H9 (cell line): ENCODE data around the gene PXDN. TPM values are rescaled to one million over a fixed set of nuclear protein-coding genes. Genes with fewer than 3 reads are reported as not detected.

ENCODE experiments used
- DNase-seq: peaks from one replicate; pipeline ENCODE4 v3.0.0-alpha.2; 2017
- H2AFZ ChIP-seq: one replicate; pipeline ENCODE4 v1.6.1; 2013; ENCODE audit warnings: mild to moderate bottlenecking, low read length, control low read depth, moderate library complexity
- H2AK5ac ChIP-seq: 2 replicates; pipeline ENCODE4 v1.6.1; 2013; ENCODE audit warnings: low read length, control low read depth, mixed read lengths; ENCODE audit not compliant: insufficient read length
- H2BK120ac ChIP-seq: one replicate; pipeline ENCODE4 v1.6.1; 2013; ENCODE audit warnings: low read depth, mild to moderate bottlenecking, low read length, control low read depth, inconsistent platforms; ENCODE audit not compliant: poor library complexity, severe bottlenecking
- H2BK12ac ChIP-seq: 2 replicates; pipeline ENCODE4 v1.6.1; 2013; ENCODE audit warnings: low read length, control low read depth, mixed read lengths, low read depth; ENCODE audit not compliant: insufficient read length
- H2BK15ac ChIP-seq: 2 replicates; pipeline ENCODE4 v1.6.1; 2013; ENCODE audit warnings: low read depth, low read length, control low read depth
- H2BK20ac ChIP-seq: one replicate; pipeline ENCODE4 v1.6.1; 2013; ENCODE audit warnings: low read depth, mild to moderate bottlenecking, low read length, control low read depth, inconsistent platforms; ENCODE audit not compliant: poor library complexity, severe bottlenecking
- H2BK5ac ChIP-seq: 2 replicates; pipeline ENCODE4 v1.6.1; 2013; ENCODE audit warnings: low read length, control low read depth, mixed read lengths; ENCODE audit not compliant: insufficient read length
- H3K14ac ChIP-seq: 2 replicates; pipeline ENCODE4 v1.6.1; 2013; ENCODE audit warnings: low read length, control low read depth; ENCODE audit not compliant: insufficient read depth
- H3K18ac ChIP-seq: 2 replicates; pipeline ENCODE4 v1.6.1; 2013; ENCODE audit warnings: low read depth, mild to moderate bottlenecking, mixed read lengths, low read length, control low read depth; ENCODE audit not compliant: insufficient read length
- H3K23ac ChIP-seq: 2 replicates; pipeline ENCODE4 v1.6.1; 2013; ENCODE audit warnings: low read length, control low read depth, mixed read lengths, low read depth; ENCODE audit not compliant: insufficient read length
- H3K23me2 ChIP-seq: 2 replicates; pipeline ENCODE4 v1.6.1; 2013; ENCODE audit warnings: low read depth, mild to moderate bottlenecking, mixed read lengths, low read length, control low read depth; ENCODE audit not compliant: insufficient read length, poor library complexity, severe bottlenecking
- H3K27ac ChIP-seq: 2 replicates; pipeline ENCODE4 v1.5.1; 2013; ENCODE audit warnings: low read length, control low read depth, mixed read lengths, low read depth; ENCODE audit not compliant: insufficient read length
- H3K27me3 ChIP-seq: 2 replicates; pipeline ENCODE4 v1.6.1; 2013; ENCODE audit warnings: low read length, control low read depth, inconsistent platforms; ENCODE audit not compliant: insufficient read depth
- H3K4ac ChIP-seq: 2 replicates; pipeline ENCODE4 v1.6.1; 2013; ENCODE audit warnings: low read depth, mild to moderate bottlenecking, control low read depth, inconsistent platforms, low read length, moderate library complexity
- H3K4me1 ChIP-seq: 2 replicates; pipeline ENCODE4 v1.6.1; 2013; ENCODE audit warnings: low read length, control low read depth, inconsistent platforms; ENCODE audit not compliant: insufficient read depth
- H3K4me2 ChIP-seq: 2 replicates; pipeline ENCODE4 v1.6.1; 2013; ENCODE audit warnings: low read length, control low read depth, mixed read lengths; ENCODE audit not compliant: insufficient read length, insufficient read depth
- H3K56ac ChIP-seq: 2 replicates; pipeline ENCODE4 v1.6.1; 2013; ENCODE audit warnings: low read depth, mild to moderate bottlenecking, mixed read lengths, low read length, control low read depth; ENCODE audit not compliant: insufficient read length
- H3K79me1 ChIP-seq: 2 replicates; pipeline ENCODE4 v1.6.1; 2013; ENCODE audit warnings: low read depth, mild to moderate bottlenecking, moderate library complexity, low read length, control low read depth, inconsistent platforms; ENCODE audit not compliant: insufficient read depth, poor library complexity, severe bottlenecking
- H3K79me2 ChIP-seq: 2 replicates; pipeline ENCODE4 v1.6.1; 2013; ENCODE audit warnings: low read length, control low read depth, inconsistent platforms; ENCODE audit not compliant: insufficient read depth
- H3K9ac ChIP-seq: 2 replicates; pipeline ENCODE4 v1.6.1; 2013; ENCODE audit warnings: low read length, control low read depth, mixed read lengths; ENCODE audit not compliant: insufficient read length; ENCODE audit errors: extremely low read depth
- H3K9me3 ChIP-seq: one replicate; pipeline ENCODE4 v1.6.1; 2013; ENCODE audit warnings: low read depth, low read length, inconsistent platforms; ENCODE audit not compliant: control insufficient read depth
- H3T11ph ChIP-seq: one replicate; pipeline ENCODE4 v1.6.1; 2013; ENCODE audit warnings: mild to moderate bottlenecking, low read length, control low read depth, inconsistent platforms
- H4K20me1 ChIP-seq: one replicate; pipeline ENCODE4 v1.6.1; 2013; ENCODE audit not compliant: control insufficient read depth, insufficient read length, insufficient read depth
- H4K5ac ChIP-seq: 2 replicates; pipeline ENCODE4 v1.6.1; 2013; ENCODE audit warnings: low read depth, mild to moderate bottlenecking, mixed read lengths, low read length, control low read depth; ENCODE audit not compliant: insufficient read length
- H4K8ac ChIP-seq: replicated peaks from 2 replicates; pipeline ENCODE4 v1.6.1; 2013; ENCODE audit warnings: low read length, control low read depth, mixed read lengths, low read depth; ENCODE audit not compliant: insufficient read length
- H4K91ac ChIP-seq: 2 replicates; pipeline ENCODE4 v1.6.1; 2013; ENCODE audit warnings: low read depth, mild to moderate bottlenecking, moderate library complexity, mixed read lengths, low read length, control low read depth; ENCODE audit not compliant: insufficient read length
- H3K27ac Mint-ChIP-seq, 3 experiments: 2 replicates in 2 of 3; 3 replicates in 1 of 3; pipeline ENCODE4 v1.8.0; 2020 to 2021; ENCODE audit warnings: mixed read lengths in 3 of 3, mild to moderate bottlenecking in 1 of 3, moderate library complexity in 1 of 3
- H3K27me3 Mint-ChIP-seq: 2 replicates; pipeline ENCODE4 v1.8.0; 2021; ENCODE audit warnings: low read depth, mild to moderate bottlenecking, moderate library complexity, mixed read lengths
- H3K36me3 Mint-ChIP-seq, 3 experiments: 2 replicates in 2 of 3; 3 replicates in 1 of 3; pipeline ENCODE4 v1.8.0; 2020 to 2021; ENCODE audit warnings: low read depth in 3 of 3, mixed read lengths in 3 of 3; ENCODE audit not compliant: insufficient read depth in 1 of 3
- H3K4me1 Mint-ChIP-seq, 2 experiments: 2 replicates each; pipeline ENCODE4 v1.8.0; 2020; ENCODE audit warnings: mixed read lengths in 2 of 2
- H3K4me3 Mint-ChIP-seq, 2 experiments: 2 replicates in 1 of 2; 3 replicates in 1 of 2; pipeline ENCODE4 v1.8.0; 2020 to 2021; ENCODE audit warnings: mild to moderate bottlenecking in 2 of 2, mixed read lengths in 2 of 2, moderate library complexity in 1 of 2
- H3K9me3 Mint-ChIP-seq, 2 experiments: 2 replicates in 1 of 2; 3 replicates in 1 of 2; pipeline ENCODE4 v1.8.0; 2020; ENCODE audit warnings: mild to moderate bottlenecking in 2 of 2, mixed read lengths in 2 of 2, moderate library complexity in 1 of 2
- CTCF ChIP-seq: fragments of 200-600 bp; sonication (generic); conservative IDR thresholded peaks from 3 replicates; pipeline ENCODE4 v1.8.0; 2021; ENCODE audit warnings: antibody characterized with exemption, mild to moderate bottlenecking
- WGBS: extraction: QIAGEN DNeasy Blood & Tissue Kit; methylation state at CpG from one replicate; pipeline ENCODE4 v1.1.7; 2013; ENCODE audit warnings: missing lambda C conversion rate, low lambda C conversion rate, mixed read lengths; ENCODE audit not compliant: insufficient read length; ENCODE audit errors: extremely low coverage; 5-methylcytosine and 5-hydroxymethylcytosine counted together
- total RNA-seq: library from RNA; stranded (reverse); gene quantifications from 2 replicates; pipeline ENCODE4 v1.2.1, GENCODE V29; 2021

The PXDN gene
- total RNA-seq, 1 experiment from 2014 or later, result 146 TPM

- Mint-ChIP-seq H3K36me3 (no peaks in the 10 kb centered on the region), H3K4me3 (no peak overlapping the region), H3K27me3 (peaks cover 10% of the 10 kb centered on the region), H3K9me3 (no peaks in the 10 kb centered on the region), H3K4me1 (peaks cover 9 to 19% of the 10 kb centered on the region in 2 experiments), H3K27ac (no peak overlapping the region)
- Histone ChIP-seq H4K91ac (no peak overlapping the region), H3T11ph (no peak overlapping the region), H2BK20ac (no peak overlapping the region), H3K79me1 (no peaks in the 10 kb centered on the region), H3K27ac (no peak overlapping the region), H3K27me3 (peaks cover 2% of the 10 kb centered on the region; the same call in 1 of the 2 replicates), H2BK15ac (no peak overlapping the region; the same call in 1 of the 2 replicates), H2BK5ac (no peak overlapping the region), H3K56ac (no peak overlapping the region), H2BK12ac (no peak overlapping the region), H3K4ac (no peak overlapping the region), H3K14ac (no peak overlapping the region; the same call in 1 of the 2 replicates), H3K4me1 (no peaks in the 10 kb centered on the region), H2AFZ (no peak overlapping the region), H3K4me2 (no peak overlapping the region), H4K8ac (no peak overlapping the region), H4K5ac (no peak overlapping the region), H2BK120ac (no peak overlapping the region), H3K18ac (no peak overlapping the region), H2AK5ac (no peak overlapping the region), H3K23ac (no peak overlapping the region), H3K79me2 (no peaks in the 10 kb centered on the region), H3K23me2 (no peaks in the 10 kb centered on the region), H3K9me3 (no peaks in the 10 kb centered on the region), H3K9ac (no peak overlapping the region), H4K20me1 (no peaks in the 10 kb centered on the region)
- no peak for DNase-seq
- WGBS, result no CpG with 5 or more reads among the region's 11 CpGs
- TF ChIP-seq CTCF, result no peak
These were observed 38.2 kb upstream of the PXDN start for GRCh38 chr2:1782514-1782913.
